NCI-H748 treated with DMSO at 0.1 percent for 48 hours (cell line): ENCODE results near the gene HOXC9.

ENCODE experiments used
- DNase-seq: peaks from one replicate; lab custom pipeline; 2025; lab: John Stamatoyannopoulos, UW

HOXC9 gene

GRCh38 chr12:53988541-53989226, 11.3 kb upstream of the HOXC9 start:
- DNase-seq = no peak

DNA sequence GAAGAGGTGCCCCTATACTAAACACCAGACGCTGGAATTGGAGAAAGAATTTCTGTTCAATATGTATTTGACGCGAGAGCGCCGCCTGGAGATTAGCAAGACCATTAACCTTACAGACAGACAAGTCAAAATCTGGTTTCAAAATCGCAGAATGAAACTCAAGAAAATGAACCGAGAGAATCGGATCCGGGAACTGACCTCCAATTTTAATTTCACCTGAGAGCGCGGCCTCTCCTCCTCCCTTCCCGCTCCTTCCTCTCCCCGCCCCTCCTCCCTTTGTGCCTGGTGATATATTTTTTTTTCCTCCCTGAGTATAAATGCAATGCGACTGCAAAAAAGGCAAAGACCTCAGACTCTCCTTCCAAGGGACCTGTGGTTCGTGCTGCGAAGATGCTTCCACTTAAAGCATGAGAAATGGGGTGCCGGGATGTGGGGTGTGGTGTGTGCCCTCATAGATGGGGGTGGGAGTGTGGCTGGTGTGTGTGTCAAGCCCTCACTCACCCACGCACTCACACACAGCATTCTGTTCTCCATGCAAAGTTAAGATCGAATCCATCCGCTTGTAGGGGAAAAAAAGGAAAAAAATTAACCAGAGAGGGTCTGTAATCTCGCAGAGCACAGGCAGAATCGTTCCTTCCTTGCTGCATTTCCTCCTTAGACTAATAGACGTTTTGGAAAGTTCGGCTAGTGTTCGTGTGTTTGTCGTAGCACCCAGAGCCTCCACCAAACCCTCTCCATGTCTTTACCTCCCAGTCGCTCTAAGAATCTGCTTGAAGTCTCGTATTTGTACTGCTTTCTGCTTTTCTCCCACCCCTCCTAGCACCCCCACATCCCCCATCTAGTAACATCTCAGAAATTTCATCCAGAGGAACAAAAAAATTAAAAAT, 10.5 kb upstream of the HOXC9 start:
- DNase-seq = peak; percentile 31

DNA sequence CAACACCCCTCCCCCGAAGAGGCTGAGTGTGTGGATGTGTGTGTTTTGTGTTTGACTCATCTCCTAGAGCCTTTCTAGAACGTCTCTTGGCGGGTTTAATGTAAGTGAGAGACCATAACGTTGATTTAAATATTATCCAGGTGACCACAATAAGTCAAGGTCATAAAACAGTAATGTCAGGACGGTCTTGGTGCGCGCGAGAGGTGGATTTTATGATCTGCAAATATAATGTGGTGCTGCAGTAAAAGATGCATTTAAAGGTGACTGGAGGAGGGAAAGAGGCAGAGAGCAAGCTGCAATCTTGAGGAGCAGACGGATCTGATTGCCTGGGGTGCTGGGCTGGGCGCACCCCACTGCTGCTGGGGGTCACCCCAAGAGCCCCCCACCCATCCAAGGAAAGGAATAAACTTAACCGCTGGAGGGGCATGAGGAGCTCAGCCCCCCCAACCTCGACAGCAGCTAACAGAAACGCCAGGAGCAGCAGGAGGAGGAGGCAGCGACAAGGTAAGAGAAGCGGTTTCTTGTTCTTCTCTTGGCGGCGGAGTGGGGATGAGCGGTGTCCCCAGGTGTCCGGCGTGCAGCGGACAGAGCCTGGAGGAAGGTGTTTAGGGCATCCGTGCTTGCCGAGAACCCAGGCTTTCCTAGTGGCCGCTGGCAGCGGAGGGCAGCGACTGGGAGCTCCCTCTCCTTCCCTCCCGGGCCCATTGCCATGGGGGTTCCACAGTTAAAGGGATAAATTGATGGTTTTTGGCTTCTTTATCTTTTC, 9.5 kb upstream of the HOXC9 start:
- peak; percentile 60 for DNase-seq

DNA sequence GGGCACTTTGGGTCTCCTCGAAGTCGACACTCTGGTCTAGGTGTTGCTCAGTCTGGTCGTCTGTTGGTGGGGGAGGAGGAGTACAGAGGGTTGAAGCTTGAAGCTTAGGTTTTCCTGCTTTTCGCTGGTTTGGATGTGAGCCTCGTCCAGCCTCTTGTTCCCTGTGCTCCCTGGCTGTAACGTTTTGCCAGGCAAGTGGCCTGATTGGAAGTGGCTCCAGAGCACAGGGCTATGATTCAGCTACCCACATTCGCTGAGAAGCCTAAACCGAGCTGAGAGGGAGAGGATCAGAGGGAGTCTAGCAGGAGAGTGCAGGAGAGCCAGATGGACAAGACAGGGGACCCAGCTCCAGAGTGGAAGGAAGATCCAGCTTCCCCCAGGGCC, 8.9 kb upstream of the HOXC9 start:
- no peak for DNase-seq

GRCh38 chr12:53992377-53992889, 7.5 kb upstream of the HOXC9 start:
- DNase-seq = no peak

GRCh38 chr12:53993162-53994008, 6.6 kb upstream of the HOXC9 start:
- no peak for DNase-seq

- DNase-seq = no peak
Observed at GRCh38 chr12:53994009-53994263, 6.0 kb upstream of the HOXC9 start.

GRCh38 chr12:53994264-53995001, 5.5 kb upstream of the HOXC9 start:
- DNase-seq = no peak

GRCh38 chr12:53995002-53995377, 5.0 kb upstream of the HOXC9 start:
- no peak for DNase-seq

GRCh38 chr12:53995378-53996239, 4.4 kb upstream of the HOXC9 start:
- no peak for DNase-seq

DNA sequence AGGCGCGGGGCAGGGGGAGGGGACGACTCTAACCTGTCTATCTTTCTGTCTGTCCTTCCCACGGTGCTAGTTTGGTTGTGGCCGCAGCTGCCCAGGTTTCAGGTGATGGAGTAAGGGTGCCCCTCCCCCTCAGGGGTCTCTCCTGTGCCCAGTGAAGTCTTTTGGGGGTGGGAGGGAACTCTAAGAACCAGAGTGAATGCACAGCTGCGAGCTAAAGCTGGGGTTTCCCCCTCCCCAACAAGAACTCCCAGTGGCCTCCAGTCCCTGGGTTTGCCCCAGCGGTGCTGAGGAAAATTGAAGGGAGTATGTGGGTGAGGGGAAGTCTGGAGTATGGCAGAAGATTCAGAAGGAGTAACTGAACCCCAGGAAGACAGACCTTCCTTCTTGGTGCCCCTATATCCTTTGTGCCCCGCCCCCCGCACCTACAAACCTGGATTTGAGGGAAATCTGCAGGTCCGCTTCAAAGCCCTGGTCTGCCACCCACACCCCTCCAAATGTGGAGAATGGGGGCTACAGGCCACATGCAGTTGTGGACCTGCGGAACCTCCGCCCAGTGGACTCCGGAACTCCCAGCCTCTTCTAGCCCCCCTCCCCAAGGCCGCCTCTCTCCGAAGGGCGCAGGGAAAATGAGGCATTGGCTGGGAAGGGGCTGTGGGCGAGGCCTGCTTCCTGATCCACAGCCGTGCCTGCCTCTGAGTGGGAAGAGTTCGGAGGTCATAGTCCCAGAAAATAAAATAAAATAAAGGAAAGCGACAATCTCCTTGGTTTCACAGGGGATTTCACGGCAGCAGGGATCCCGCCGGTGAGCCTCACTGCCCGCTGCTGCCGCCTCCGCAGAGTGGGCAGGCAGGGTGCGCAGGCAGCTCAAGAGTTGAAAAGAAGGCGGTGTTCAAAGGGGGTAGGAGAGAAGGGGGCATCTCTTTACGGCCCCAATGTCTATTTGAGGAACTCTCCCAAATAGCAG, 3.4 kb upstream of the HOXC9 start:
- no peak for DNase-seq

DNA sequence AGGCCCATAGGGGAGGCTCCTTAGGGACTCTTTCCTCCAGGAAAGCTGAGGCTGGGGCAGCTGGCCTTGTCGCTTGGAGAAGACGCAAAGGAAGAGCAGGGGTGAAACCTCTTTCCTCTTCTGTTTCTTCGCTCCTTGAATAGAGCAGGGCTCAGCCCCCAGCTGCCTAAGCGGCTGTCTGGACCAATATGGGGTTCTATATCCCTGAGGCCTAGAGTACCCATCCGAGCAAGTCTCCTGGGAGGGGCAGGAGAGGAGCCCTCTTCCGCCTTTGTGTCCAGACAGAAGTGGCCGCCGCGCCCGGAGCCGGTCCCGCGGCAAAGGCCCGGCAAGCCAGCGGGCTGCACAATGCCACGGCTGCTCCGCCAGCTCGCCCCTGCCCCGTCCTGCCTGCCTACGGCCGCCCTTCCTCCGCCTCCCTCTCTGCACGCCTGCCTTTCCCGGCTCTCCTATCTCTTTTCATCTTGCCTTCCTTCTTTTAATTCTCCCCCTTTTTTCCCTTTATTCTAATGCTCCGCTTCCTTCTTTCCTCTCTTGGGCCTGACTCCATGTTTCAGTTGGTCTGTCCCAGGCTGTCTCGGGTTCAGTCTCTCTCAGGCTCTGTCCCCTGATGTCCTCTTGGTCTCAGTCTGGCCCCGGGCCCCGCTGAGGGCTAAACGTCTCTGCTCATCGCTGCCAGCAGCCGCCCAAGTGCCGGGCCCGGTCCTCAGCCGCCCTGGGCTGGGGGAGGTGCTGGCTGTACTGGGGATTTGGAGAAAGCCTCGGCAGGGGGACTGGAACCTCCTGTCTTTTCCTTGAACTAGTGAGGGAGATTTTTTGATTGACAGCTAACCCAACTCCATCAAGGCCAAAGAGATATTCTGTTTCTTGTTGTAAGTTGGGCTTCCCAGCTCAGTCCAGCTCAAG, 2.5 kb upstream of the HOXC9 start:
- DNase-seq = no peak

- DNase-seq = no peak
Observed at GRCh38 chr12:53998110-53998899, 1.7 kb upstream of the HOXC9 start.

- no peak for DNase-seq
Observed at GRCh38 chr12:53998900-53999236, 1.1 kb upstream of the HOXC9 start.

DNA sequence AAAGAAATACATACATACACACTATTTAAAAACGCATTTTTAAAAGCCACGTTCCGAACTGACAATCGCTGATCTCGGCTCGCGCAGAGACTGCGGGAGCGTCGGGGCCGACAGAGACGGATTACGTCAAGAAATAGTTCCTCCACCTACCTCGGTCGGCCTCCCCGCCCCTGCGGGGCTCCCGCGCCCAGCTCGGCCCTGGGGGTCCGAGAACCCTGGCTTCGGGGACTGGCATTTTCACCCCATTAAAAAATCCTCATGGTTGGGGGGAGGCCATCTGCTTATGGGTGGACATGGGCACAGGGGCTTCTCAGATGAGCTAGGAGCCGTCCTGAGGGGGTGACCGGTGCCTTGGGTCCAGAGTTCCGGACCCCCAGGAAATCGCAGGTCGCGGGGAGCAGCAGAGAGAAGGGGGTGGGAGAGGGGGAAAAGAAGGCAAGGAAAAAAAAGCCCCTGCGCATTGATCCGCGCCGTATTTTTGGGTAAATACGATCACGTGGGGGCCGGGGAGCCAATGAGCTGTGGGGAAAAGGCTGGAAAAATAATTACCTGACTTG, 324 bp upstream of the HOXC9 start:
- DNase-seq = peak; percentile 70

GRCh38 chr12:54001283-54002187, 1.6 kb downstream of the HOXC9 start:
- DNase-seq = no peak
